ENCODE data around the gene METAP1.
A peak's percentile ranks its signal among the peaks of the same experiment; 100 is the strongest.

The METAP1 gene

DNA sequence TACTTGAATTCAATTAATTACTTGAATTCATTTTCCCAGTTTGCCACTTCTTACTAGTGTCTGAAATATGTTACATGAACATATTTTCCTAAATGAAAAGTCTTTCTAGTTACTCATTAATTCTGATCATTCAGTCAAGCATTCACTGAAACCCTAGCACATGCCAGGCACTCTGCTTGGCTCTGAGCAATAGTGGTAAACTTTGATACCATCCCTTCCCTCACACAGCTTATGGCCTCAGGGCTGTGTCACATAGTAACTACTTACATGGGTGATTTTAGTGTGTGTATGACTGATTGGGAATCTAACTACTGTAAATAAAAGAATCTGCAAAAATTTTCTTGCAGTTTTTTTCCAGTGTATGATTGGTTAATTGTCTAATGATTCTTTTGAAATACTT, 32.7 kb downstream of the METAP1 start:
- no peak overlapping the region for H3K4me3 ChIP-seq (ENCODE audit: control insufficient read depth, low read depth, low read length)
- peak; percentile 22 for DNase-seq (ENCODE audit: low read depth)
- no peak for TF ChIP-seq CTCF (conservative IDR thresholded peaks at IDR 0.05; ENCODE audit: control insufficient read depth, insufficient read depth, low read depth, low read length)

- H3K4me3 ChIP-seq (ENCODE audit: control insufficient read depth, low read depth, low read length): no peak overlapping the region
- no peak for DNase-seq (ENCODE audit: low read depth)
- no peak for TF ChIP-seq CTCF (conservative IDR thresholded peaks at IDR 0.05; ENCODE audit: control insufficient read depth, insufficient read depth, low read depth, low read length)
Measured at GRCh38 chr4:99029018-99029735, 33.7 kb downstream of the METAP1 start.

GRCh38 chr4:99029852-99030251, 34.3 kb downstream of the METAP1 start:
- DNase-seq (ENCODE audit: low read depth): no peak
- TF ChIP-seq CTCF (conservative IDR thresholded peaks at IDR 0.05; ENCODE audit: control insufficient read depth, insufficient read depth, low read depth, low read length): no peak
- H3K4me3 ChIP-seq (ENCODE audit: control insufficient read depth, low read depth, low read length): no peak overlapping the region

DNA sequence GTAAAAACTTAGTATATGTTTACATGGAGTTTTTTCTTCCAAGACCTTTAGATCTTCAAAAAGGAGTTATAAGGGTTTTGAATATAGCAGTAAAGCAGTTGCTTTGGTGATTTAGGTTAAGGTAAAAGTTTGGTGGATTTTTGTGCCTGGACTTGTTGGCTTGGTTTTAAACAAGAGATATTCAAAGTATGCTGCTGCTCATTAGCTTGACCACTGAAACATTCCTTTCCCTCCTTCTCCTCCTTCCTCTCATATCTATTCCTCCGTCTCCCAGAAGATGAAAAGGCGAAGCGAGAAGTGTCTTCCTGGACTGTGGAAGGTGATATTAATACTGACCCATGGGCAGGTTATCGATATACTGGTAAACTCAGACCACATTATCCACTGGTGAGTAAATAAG, 38.4 kb downstream of the METAP1 start:
- H3K4me3 ChIP-seq (ENCODE audit: control insufficient read depth, low read depth, low read length): no peak overlapping the region
- TF ChIP-seq CTCF (conservative IDR thresholded peaks at IDR 0.05; ENCODE audit: control insufficient read depth, insufficient read depth, low read depth, low read length): no peak
- no peak for DNase-seq (ENCODE audit: low read depth)

GRCh38 chr4:99038213-99038612, 42.7 kb downstream of the METAP1 start:
- no peak for TF ChIP-seq CTCF (conservative IDR thresholded peaks at IDR 0.05; ENCODE audit: control insufficient read depth, insufficient read depth, low read depth, low read length)
- no peak for DNase-seq (ENCODE audit: low read depth)
- no peak overlapping the region for H3K4me3 ChIP-seq (ENCODE audit: control insufficient read depth, low read depth, low read length)

DNA sequence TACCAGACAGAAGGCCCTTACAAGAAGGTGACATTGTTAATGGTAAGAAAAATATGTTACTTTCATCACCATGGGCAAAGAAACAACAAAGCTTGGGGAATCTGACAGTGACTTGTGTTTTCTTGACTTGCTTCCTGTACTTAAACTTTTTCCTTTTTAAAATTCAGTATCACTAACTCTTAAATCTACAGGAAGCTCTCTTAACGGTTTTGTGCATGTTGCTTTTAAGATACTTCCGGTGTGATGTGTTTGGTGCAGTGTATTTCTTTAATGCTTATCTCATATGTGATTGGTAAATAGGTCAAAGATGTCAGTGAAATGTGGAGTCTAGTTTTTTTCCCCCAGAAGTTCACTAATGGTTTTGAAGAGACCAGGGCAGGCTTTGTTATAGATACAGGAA, 47.8 kb downstream of the METAP1 start:
- no peak for TF ChIP-seq CTCF (conservative IDR thresholded peaks at IDR 0.05; ENCODE audit: control insufficient read depth, insufficient read depth, low read depth, low read length)
- no peak for DNase-seq (ENCODE audit: low read depth)
- no peak overlapping the region for H3K4me3 ChIP-seq (ENCODE audit: control insufficient read depth, low read depth, low read length)

DNA sequence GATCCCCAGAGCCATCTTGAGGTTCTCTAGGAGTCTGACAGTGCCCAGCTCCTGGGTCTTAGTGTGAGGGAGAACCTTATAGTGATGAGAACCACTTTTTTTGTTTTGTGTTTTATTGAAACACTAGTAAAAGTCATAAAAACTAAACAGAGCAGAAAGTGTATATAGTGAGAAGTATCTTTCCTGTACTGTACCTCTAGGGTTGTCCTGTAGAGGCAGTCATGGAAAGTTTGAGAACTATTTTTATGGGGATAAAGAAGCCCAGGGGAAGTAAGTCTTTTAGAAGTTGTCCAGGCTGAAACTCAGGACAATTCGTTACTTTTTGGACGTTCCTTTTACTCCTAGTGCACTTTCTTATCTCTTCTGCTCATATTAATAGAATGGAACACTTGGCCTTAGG, 52.2 kb downstream of the METAP1 start:
- H3K4me3 ChIP-seq (ENCODE audit: control insufficient read depth, low read depth, low read length): no peak overlapping the region
- DNase-seq (ENCODE audit: low read depth): no peak
- no peak for TF ChIP-seq CTCF (conservative IDR thresholded peaks at IDR 0.05; ENCODE audit: control insufficient read depth, insufficient read depth, low read depth, low read length)
